ES-I3 (cell line): Measurements from ENCODE around the gene RBM39.
"Not testable (repeated sequence)": the region's sequence is repeated elsewhere in the genome, so short reads cannot be mapped to it uniquely, and the experiment has no call there.

ENCODE experiments used
- H3K36me3 ChIP-seq: 2 replicates; pipeline ENCODE4 v1.6.1; 2013; ENCODE audit warnings: mild to moderate bottlenecking, low read length, control low read depth, moderate library complexity; ENCODE audit not compliant: insufficient read depth
- H3K4me1 ChIP-seq: 2 replicates; pipeline ENCODE4 v1.6.1; 2013; ENCODE audit warnings: mild to moderate bottlenecking, control low read depth, low read length; ENCODE audit not compliant: insufficient read depth
- H3K9ac ChIP-seq: 2 replicates; pipeline ENCODE4 v1.6.1; 2013; ENCODE audit warnings: low read depth, mild to moderate bottlenecking, low read length, moderate library complexity
- H3K9me3 ChIP-seq: 2 replicates; pipeline ENCODE4 v1.6.1; 2013; ENCODE audit warnings: mild to moderate bottlenecking, low read length, moderate library complexity; ENCODE audit not compliant: control insufficient read depth, insufficient read depth

The RBM39 gene

GRCh38 chr20:35723652-35724320 lies 18.3 kb downstream of the RBM39 start:
- not testable (repeated sequence) for H3K9me3 ChIP-seq, H3K4me1 ChIP-seq, H3K9ac ChIP-seq
- peaks cover 67% of the 10 kb centered on the region for H3K36me3 ChIP-seq

GRCh38 chr20:35723275-35723639 lies 18.8 kb downstream of the RBM39 start:
- not testable (repeated sequence) for H3K9me3 ChIP-seq, H3K9ac ChIP-seq, H3K4me1 ChIP-seq
- H3K36me3 ChIP-seq, result peaks cover 73% of the 10 kb centered on the region

- no peaks in the 10 kb centered on the region for H3K9me3 ChIP-seq
- H3K4me1 ChIP-seq, result no peaks in the 10 kb centered on the region
- H3K9ac ChIP-seq, result no peak overlapping the region
- H3K36me3 ChIP-seq, result peaks cover 71% of the 10 kb centered on the region
Measured at GRCh38 chr20:35721621-35722020, 20.4 kb downstream of the RBM39 start.

- Histone ChIP-seq H3K4me1 (no peaks in the 10 kb centered on the region), H3K9ac (no peak overlapping the region), H3K9me3 (no peaks in the 10 kb centered on the region), H3K36me3 (peaks cover 70% of the 10 kb centered on the region)
Measured at GRCh38 chr20:35721219-35721618, 20.8 kb downstream of the RBM39 start.

GRCh38 chr20:35720165-35721123 lies 21.6 kb downstream of the RBM39 start:
- Histone ChIP-seq H3K36me3 (peaks cover 77% of the 10 kb centered on the region), H3K9ac (no peak overlapping the region), H3K9me3 (no peaks in the 10 kb centered on the region), H3K4me1 (no peaks in the 10 kb centered on the region)

- H3K36me3 ChIP-seq, result peaks cover 79% of the 10 kb centered on the region
- H3K9me3 ChIP-seq, result no peaks in the 10 kb centered on the region
- H3K9ac ChIP-seq, result no peak overlapping the region
- no peaks in the 10 kb centered on the region for H3K4me1 ChIP-seq
Measured at GRCh38 chr20:35719717-35720116, 22.3 kb downstream of the RBM39 start.

GRCh38 chr20:35718972-35719635 lies 23.0 kb downstream of the RBM39 start:
- no peak overlapping the region for H3K9ac ChIP-seq
- peaks cover 78% of the 10 kb centered on the region for H3K36me3 ChIP-seq
- no peaks in the 10 kb centered on the region for H3K9me3 ChIP-seq
- no peaks in the 10 kb centered on the region for H3K4me1 ChIP-seq

- not testable (repeated sequence) for H3K4me1 ChIP-seq, H3K9me3 ChIP-seq, H3K9ac ChIP-seq
- peaks cover 77% of the 10 kb centered on the region for H3K36me3 ChIP-seq
Measured at GRCh38 chr20:35718321-35718720, 23.7 kb downstream of the RBM39 start.

GRCh38 chr20:35716330-35716729 lies 25.7 kb downstream of the RBM39 start:
- Histone ChIP-seq H3K9me3 (no peaks in the 10 kb centered on the region), H3K4me1 (no peaks in the 10 kb centered on the region), H3K36me3 (peaks cover 74% of the 10 kb centered on the region), H3K9ac (no peak overlapping the region)

GRCh38 chr20:35715652-35716051 lies 26.4 kb downstream of the RBM39 start:
- H3K36me3 ChIP-seq, result peaks cover 69% of the 10 kb centered on the region
- H3K4me1 ChIP-seq, result no peaks in the 10 kb centered on the region
- no peaks in the 10 kb centered on the region for H3K9me3 ChIP-seq
- no peak overlapping the region for H3K9ac ChIP-seq

GRCh38 chr20:35714127-35714526 lies 27.9 kb downstream of the RBM39 start:
- H3K9ac ChIP-seq, result no peak overlapping the region
- peaks cover 60% of the 10 kb centered on the region for H3K36me3 ChIP-seq
- H3K4me1 ChIP-seq, result no peaks in the 10 kb centered on the region
- H3K9me3 ChIP-seq, result no peaks in the 10 kb centered on the region

GRCh38 chr20:35713120-35713519 lies 28.9 kb downstream of the RBM39 start:
- not testable (repeated sequence) for H3K4me1 ChIP-seq, H3K9me3 ChIP-seq, H3K9ac ChIP-seq
- H3K36me3 ChIP-seq, result peaks cover 52% of the 10 kb centered on the region

- peaks cover 46% of the 10 kb centered on the region for H3K36me3 ChIP-seq
- H3K9me3 ChIP-seq, result no peaks in the 10 kb centered on the region
- H3K4me1 ChIP-seq, result no peaks in the 10 kb centered on the region
- H3K9ac ChIP-seq, result no peak overlapping the region
Measured at GRCh38 chr20:35711588-35712209, 30.4 kb downstream of the RBM39 start.

GRCh38 chr20:35710884-35711587 lies 31.0 kb downstream of the RBM39 start:
- Histone ChIP-seq H3K36me3 (peaks cover 44% of the 10 kb centered on the region), H3K4me1 (no peaks in the 10 kb centered on the region), H3K9me3 (no peaks in the 10 kb centered on the region), H3K9ac (no peak overlapping the region)
